ENCODE data around the gene IL6ST.
"Not testable (repeated sequence)": the region's sequence is repeated elsewhere in the genome, so short reads cannot be mapped to it uniquely, and the experiment has no call there.

Gene IL6ST

GRCh38 chr5:55959208-55959607 is 35.6 kb downstream of the IL6ST start:
- Histone ChIP-seq H4K20me1 (ENCODE audit: insufficient read depth, low read length) (no peaks in the 10 kb centered on the region), H3K9ac (ENCODE audit: low read depth, low read length) (no peak overlapping the region), H3K4me3 (ENCODE audit: low read depth in 1 of 2, low read length in 2 of 2) (no peak overlapping the region), H2AFZ (ENCODE audit: low read depth, low read length) (no peak overlapping the region), H3K4me1 (ENCODE audit: insufficient read depth, low read length) (no peaks in the 10 kb centered on the region), H3K36me3 (ENCODE audit: insufficient read depth, low read length) (no peaks in the 10 kb centered on the region), H3K27ac (ENCODE audit: low read length) (no peak overlapping the region), H3K9me3 (ENCODE audit: insufficient read depth, low read length, severe bottlenecking) (no peaks in the 10 kb centered on the region), H3K79me2 (ENCODE audit: insufficient read depth, low read length) (no peaks in the 10 kb centered on the region), H3K4me2 (ENCODE audit: insufficient read depth, low read length) (no peak overlapping the region), H3K27me3 (ENCODE audit: insufficient read depth, low read length, poor library complexity) (no peaks in the 10 kb centered on the region)
- no peak for ATAC-seq (ENCODE audit: insufficient read depth, low read depth)
- DNase-seq: no peak
- TF ChIP-seq EZH2 (IDR thresholded peaks at IDR 0.05; ENCODE audit: borderline replicate concordance, low read depth, low read length, severe bottlenecking): no peak
- TF ChIP-seq, protein P1, sequence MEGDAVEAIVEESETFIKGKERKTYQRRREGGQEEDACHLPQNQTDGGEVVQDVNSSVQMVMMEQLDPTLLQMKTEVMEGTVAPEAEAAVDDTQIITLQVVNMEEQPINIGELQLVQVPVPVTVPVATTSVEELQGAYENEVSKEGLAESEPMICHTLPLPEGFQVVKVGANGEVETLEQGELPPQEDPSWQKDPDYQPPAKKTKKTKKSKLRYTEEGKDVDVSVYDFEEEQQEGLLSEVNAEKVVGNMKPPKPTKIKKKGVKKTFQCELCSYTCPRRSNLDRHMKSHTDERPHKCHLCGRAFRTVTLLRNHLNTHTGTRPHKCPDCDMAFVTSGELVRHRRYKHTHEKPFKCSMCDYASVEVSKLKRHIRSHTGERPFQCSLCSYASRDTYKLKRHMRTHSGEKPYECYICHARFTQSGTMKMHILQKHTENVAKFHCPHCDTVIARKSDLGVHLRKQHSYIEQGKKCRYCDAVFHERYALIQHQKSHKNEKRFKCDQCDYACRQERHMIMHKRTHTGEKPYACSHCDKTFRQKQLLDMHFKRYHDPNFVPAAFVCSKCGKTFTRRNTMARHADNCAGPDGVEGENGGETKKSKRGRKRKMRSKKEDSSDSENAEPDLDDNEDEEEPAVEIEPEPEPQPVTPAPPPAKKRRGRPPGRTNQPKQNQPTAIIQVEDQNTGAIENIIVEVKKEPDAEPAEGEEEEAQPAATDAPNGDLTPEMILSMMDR (IDR thresholded peaks at IDR 0.05; ENCODE audit: borderline replicate concordance, extremely low read depth, low read length, poor library complexity, severe bottlenecking): no peak

GRCh38 chr5:55941154-55941553 is 53.6 kb downstream of the IL6ST start:
- not testable (repeated sequence) for H3K27me3 ChIP-seq (ENCODE audit: insufficient read depth, low read length, poor library complexity); H3K4me1 ChIP-seq (ENCODE audit: insufficient read depth, low read length); H3K36me3 ChIP-seq (ENCODE audit: insufficient read depth, low read length); DNase-seq; H4K20me1 ChIP-seq (ENCODE audit: insufficient read depth, low read length); H3K4me3 ChIP-seq (ENCODE audit: low read depth in 1 of 2, low read length in 2 of 2); H3K9ac ChIP-seq (ENCODE audit: low read depth, low read length); H3K4me2 ChIP-seq (ENCODE audit: insufficient read depth, low read length); H3K27ac ChIP-seq (ENCODE audit: low read length); H3K79me2 ChIP-seq (ENCODE audit: insufficient read depth, low read length); H2AFZ ChIP-seq (ENCODE audit: low read depth, low read length); H3K9me3 ChIP-seq (ENCODE audit: insufficient read depth, low read length, severe bottlenecking); ATAC-seq (ENCODE audit: insufficient read depth, low read depth)

DNA sequence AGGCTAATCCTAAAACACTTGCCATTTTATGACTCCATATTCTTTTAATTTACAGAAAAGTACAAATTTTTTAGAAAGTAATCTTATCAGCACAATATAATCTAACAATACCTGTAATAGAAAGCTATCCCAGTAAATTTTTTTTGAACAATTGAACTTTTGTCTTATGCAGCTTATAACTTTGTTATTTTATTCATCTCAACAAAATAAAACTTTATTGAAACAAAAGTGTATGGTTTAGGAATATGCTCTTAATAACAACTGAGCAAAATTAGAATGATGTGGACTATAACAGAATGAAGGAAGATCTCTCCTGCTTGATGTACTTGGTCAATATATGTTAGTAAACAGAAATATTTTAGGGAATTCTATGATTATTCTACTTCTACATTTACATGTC is 57.2 kb downstream of the IL6ST start:
- H3K4me1 ChIP-seq (ENCODE audit: insufficient read depth, low read length); DNase-seq; H3K9me3 ChIP-seq (ENCODE audit: insufficient read depth, low read length, severe bottlenecking); H3K4me2 ChIP-seq (ENCODE audit: insufficient read depth, low read length); H3K36me3 ChIP-seq (ENCODE audit: insufficient read depth, low read length); ATAC-seq (ENCODE audit: insufficient read depth, low read depth); H3K27me3 ChIP-seq (ENCODE audit: insufficient read depth, low read length, poor library complexity); H3K27ac ChIP-seq (ENCODE audit: low read length); H3K79me2 ChIP-seq (ENCODE audit: insufficient read depth, low read length); H2AFZ ChIP-seq (ENCODE audit: low read depth, low read length); H4K20me1 ChIP-seq (ENCODE audit: insufficient read depth, low read length); H3K4me3 ChIP-seq (ENCODE audit: low read depth in 1 of 2, low read length in 2 of 2); H3K9ac ChIP-seq (ENCODE audit: low read depth, low read length): not testable (repeated sequence)

DNA sequence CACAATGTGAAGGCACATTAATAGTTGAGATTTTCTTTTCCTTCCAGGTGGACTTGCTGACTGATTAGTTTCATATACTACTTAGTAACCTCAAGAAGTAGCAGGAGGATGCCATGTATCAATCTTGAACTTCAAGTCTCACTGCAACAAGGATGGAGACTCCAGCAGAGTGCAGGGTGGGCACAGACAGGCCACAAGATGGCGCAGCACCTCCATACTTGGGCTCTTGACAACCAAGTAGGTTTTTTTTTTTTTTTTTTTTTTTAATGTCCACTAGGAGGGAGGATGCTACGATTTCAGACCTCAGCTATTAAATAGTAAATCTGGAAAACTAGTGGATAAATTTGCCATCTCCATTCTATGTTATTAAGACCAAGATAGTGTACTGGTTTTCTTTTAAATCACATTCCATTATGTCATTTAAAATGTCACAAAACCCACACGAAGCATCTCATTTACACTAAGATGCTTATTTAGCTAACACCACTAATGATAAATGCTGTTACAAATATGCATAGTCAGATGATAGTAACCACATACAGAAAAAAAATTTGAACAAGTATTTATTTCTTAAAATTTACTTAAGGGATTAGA is 58.6 kb downstream of the IL6ST start:
- H2AFZ ChIP-seq (ENCODE audit: low read depth, low read length): no peak overlapping the region
- no peak for TF ChIP-seq EZH2 (IDR thresholded peaks at IDR 0.05; ENCODE audit: borderline replicate concordance, low read depth, low read length, severe bottlenecking)
- TF ChIP-seq, protein P1 (IDR thresholded peaks at IDR 0.05; ENCODE audit: borderline replicate concordance, extremely low read depth, low read length, poor library complexity, severe bottlenecking): peak; percentile 97
- H3K36me3 ChIP-seq (ENCODE audit: insufficient read depth, low read length): 0 out of 2 replicates have a peak, but pooled peaks cover 3% of the 10 kb centered on the region
- no peaks in the 10 kb centered on the region for H3K9me3 ChIP-seq (ENCODE audit: insufficient read depth, low read length, severe bottlenecking)
- no peaks in the 10 kb centered on the region for H3K27me3 ChIP-seq (ENCODE audit: insufficient read depth, low read length, poor library complexity)
- DNase-seq (peak; percentile 79), ATAC-seq (ENCODE audit: insufficient read depth, low read depth) (peak; percentile 94)
- H3K79me2 ChIP-seq (ENCODE audit: insufficient read depth, low read length): no peaks in the 10 kb centered on the region
- H3K4me2 ChIP-seq (ENCODE audit: insufficient read depth, low read length): no peak overlapping the region
- H3K4me1 ChIP-seq (ENCODE audit: insufficient read depth, low read length): no peaks in the 10 kb centered on the region
- no peak overlapping the region for H3K9ac ChIP-seq (ENCODE audit: low read depth, low read length)
- H4K20me1 ChIP-seq (ENCODE audit: insufficient read depth, low read length): no peaks in the 10 kb centered on the region
- no peak overlapping the region for H3K4me3 ChIP-seq (ENCODE audit: low read depth in 1 of 2, low read length in 2 of 2)
- H3K27ac ChIP-seq (ENCODE audit: low read length): no peak overlapping the region
